GM12873 (cell line): Measurements from ENCODE around the gene KLHL33.

Experiments used
- CTCF ChIP-seq: IDR thresholded peaks from 2 replicates; pipeline ENCODE4 v1.5.1; 2012; ENCODE audit warnings: low read depth, mild to moderate bottlenecking, moderate library complexity, low read length, control low read depth; ENCODE audit not compliant: insufficient read depth; ENCODE audit errors: missing control alignments

The KLHL33 gene

GRCh38 chr14:20400965-20401593 is 34.9 kb downstream of the KLHL33 start:
- TF ChIP-seq CTCF: no peak

- no peak for TF ChIP-seq CTCF
These were observed 35.4 kb downstream of the KLHL33 start for GRCh38 chr14:20400589-20400964.

DNA sequence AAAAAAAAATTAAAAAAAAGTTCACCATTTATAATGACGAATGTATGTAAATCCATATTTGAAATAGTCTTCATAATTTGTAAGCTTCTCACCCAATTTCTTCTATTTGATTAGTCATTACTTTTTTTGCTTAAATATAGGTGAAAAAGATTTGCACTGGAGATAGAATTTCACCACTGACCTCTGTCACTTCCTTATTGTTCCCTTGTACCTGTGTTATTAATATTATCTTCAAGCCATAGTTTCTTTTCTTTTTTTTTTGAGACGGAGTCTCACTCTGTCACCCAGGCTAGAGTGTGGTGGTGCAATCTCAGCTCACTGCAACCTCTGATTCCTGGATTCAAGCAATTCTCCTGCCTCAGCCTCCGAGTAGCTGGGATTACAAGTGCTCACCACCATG is 38.5 kb downstream of the KLHL33 start:
- no peak for TF ChIP-seq CTCF

DNA sequence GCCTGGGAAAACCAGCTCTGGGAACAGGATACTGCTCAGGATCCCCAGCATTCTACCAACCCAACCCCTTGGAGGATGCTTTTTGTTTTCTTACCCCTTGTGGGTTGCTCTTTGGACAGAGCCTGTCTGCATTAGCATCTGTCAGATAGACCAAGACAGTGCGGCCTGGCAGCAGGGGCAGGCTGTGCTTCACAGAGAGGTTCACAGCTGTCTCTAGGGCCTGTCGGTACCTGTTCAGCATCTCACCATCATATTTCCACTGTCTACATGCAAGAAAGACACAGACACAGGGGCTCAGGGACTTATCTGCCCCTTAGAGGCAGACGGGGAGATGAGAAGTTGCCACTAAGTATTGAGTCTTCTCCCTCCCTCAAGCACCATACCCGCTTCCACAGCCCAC is 44.5 kb downstream of the KLHL33 start:
- TF ChIP-seq CTCF: no peak

- no peak for TF ChIP-seq CTCF
These were observed 47.8 kb downstream of the KLHL33 start for GRCh38 chr14:20388159-20388558.

DNA sequence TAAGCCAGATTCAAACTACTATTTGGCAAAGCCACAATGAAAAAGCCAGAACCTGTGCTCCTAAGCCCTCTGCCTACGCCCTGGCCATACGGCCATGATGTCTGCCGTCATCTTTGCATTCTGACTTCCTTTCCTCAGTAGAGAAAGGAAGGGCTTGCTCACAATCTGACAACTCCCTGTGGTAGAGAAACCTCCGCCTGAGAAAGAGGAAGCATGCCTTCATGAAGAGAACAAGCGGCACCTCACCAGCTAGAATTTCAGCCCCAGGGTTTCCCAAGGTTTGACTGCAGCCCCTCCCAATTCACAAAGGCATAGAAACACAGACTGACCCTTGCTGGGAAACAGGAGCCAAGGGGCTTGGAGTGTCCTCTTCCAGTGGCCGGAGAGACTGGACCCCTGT is 48.4 kb downstream of the KLHL33 start:
- no peak for TF ChIP-seq CTCF

GRCh38 chr14:20386276-20386855 is 49.6 kb downstream of the KLHL33 start:
- TF ChIP-seq CTCF: no peak
